Choroid plexus epithelial cell (primary cell): Measurements from ENCODE around the gene SLC4A5.
A peak's percentile ranks its signal among the peaks of the same experiment; 100 is the strongest.

Experiments used
- DNase-seq: peaks from one replicate; pipeline ENCODE4 v3.0.0-alpha.2; 2010; ENCODE audit warnings: low read depth
- H3K4me3 ChIP-seq: 2 replicates; pipeline ENCODE4 v1.5.1; 2011; ENCODE audit warnings: low read depth, mild to moderate bottlenecking, control low read depth, low read length, moderate library complexity
- CTCF ChIP-seq: conservative IDR thresholded peaks from 2 replicates; pipeline ENCODE4 v1.5.1; 2011; ENCODE audit warnings: low read depth, mild to moderate bottlenecking, control low read depth, inconsistent platforms, low read length, moderate library complexity

SLC4A5 gene

GRCh38 chr2:74252862-74253261 is 90.4 kb downstream of the SLC4A5 start:
- no peak for DNase-seq
- TF ChIP-seq CTCF = no peak
- no peak overlapping the region for H3K4me3 ChIP-seq

- no peak overlapping the region for H3K4me3 ChIP-seq
- TF ChIP-seq CTCF = no peak
- no peak for DNase-seq
Observed at GRCh38 chr2:74252036-74252435, 91.2 kb downstream of the SLC4A5 start.

GRCh38 chr2:74250189-74250631 is 93.0 kb downstream of the SLC4A5 start:
- no peak overlapping the region for H3K4me3 ChIP-seq
- TF ChIP-seq CTCF = peak; percentile 88
- peak; percentile 66 for DNase-seq

- TF ChIP-seq CTCF = no peak
Observed at GRCh38 chr2:74249406-74250122, 93.7 kb downstream of the SLC4A5 start.

GRCh38 chr2:74246496-74247195 is 96.6 kb downstream of the SLC4A5 start:
- H3K4me3 ChIP-seq = no peak overlapping the region
- no peak for TF ChIP-seq CTCF
- DNase-seq = no peak

More at GRCh38 chr2:74249406-74250122, 93.7 kb downstream of the SLC4A5 start:
- no peak for DNase-seq
- H3K4me3 ChIP-seq = no peak overlapping the region

GRCh38 chr2:74244286-74244685 is 98.9 kb downstream of the SLC4A5 start:
- TF ChIP-seq CTCF = no peak
- DNase-seq = no peak

More at GRCh38 chr2:74244286-74244685, 98.9 kb downstream of the SLC4A5 start:
- H3K4me3 ChIP-seq = no peak overlapping the region
